Loucy (cell line): Measurements from ENCODE around the gene P2RY2.
A peak's percentile ranks its signal among the peaks of the same experiment; 100 is the strongest.

ENCODE experiments used
- H2AFZ ChIP-seq: fragments of 200-600 bp; sonication (generic); 2 replicates; pipeline ENCODE4 v1.6.0; 2016; ENCODE audit warnings: antibody characterized with exemption, mild to moderate bottlenecking, low read length, moderate library complexity
- H3F3A ChIP-seq: fragments of 200-600 bp; 2 replicates; pipeline ENCODE4 v1.6.0; 2016; ENCODE audit warnings: antibody characterized with exemption, low read depth, mild to moderate bottlenecking
- H3K27me3 ChIP-seq: fragments of 200-600 bp; sonication (generic); 2 replicates; pipeline ENCODE4 v1.6.1; 2014; ENCODE audit warnings: low read length, mild to moderate bottlenecking; ENCODE audit not compliant: insufficient read depth, poor library complexity, severe bottlenecking
- H3K36me3 ChIP-seq: fragments of 200-600 bp; sonication (generic); 2 replicates; pipeline ENCODE4 v1.6.1; 2016; ENCODE audit warnings: low read length; ENCODE audit not compliant: insufficient read depth
- H3K4me1 ChIP-seq: fragments of 200-600 bp; sonication (generic); 2 replicates; pipeline ENCODE4 v1.5.1; 2014; ENCODE audit warnings: low read length, mild to moderate bottlenecking; ENCODE audit not compliant: insufficient read depth, poor library complexity, severe bottlenecking
- H3K4me2 ChIP-seq: fragments of 200-600 bp; sonication (generic); 2 replicates; pipeline ENCODE4 v1.6.0; 2014; ENCODE audit warnings: antibody characterized with exemption, low read length, low read depth, mild to moderate bottlenecking; ENCODE audit not compliant: poor library complexity, severe bottlenecking
- H3K4me3 ChIP-seq: fragments of 200-600 bp; sonication (generic); 2 replicates; pipeline ENCODE4 v1.5.1; 2014; ENCODE audit warnings: low read length, mild to moderate bottlenecking, mixed read lengths; ENCODE audit not compliant: poor library complexity, severe bottlenecking
- H3K79me2 ChIP-seq: fragments of 200-600 bp; sonication (generic); 2 replicates; pipeline ENCODE4 v1.6.1; 2014; ENCODE audit warnings: low read length; ENCODE audit not compliant: insufficient read depth
- H3K9ac ChIP-seq: fragments of 200-600 bp; sonication (generic); 2 replicates; pipeline ENCODE4 v1.6.0; 2014; ENCODE audit warnings: mild to moderate bottlenecking, low read depth, low read length, moderate library complexity; ENCODE audit not compliant: poor library complexity, severe bottlenecking
- H3K9me2 ChIP-seq: fragments of 200-600 bp; sonication (generic); replicated peaks from 2 replicates; pipeline ENCODE4 v1.6.1; 2016; ENCODE audit warnings: low read depth, low read length, mixed read lengths
- H3K9me3 ChIP-seq: fragments of 200-600 bp; sonication (generic); 2 replicates; pipeline ENCODE4 v1.6.1; 2014; ENCODE audit warnings: mild to moderate bottlenecking, antibody characterized with exemption, low read length, low read depth; ENCODE audit not compliant: insufficient read depth
- H4K20me1 ChIP-seq: fragments of 200-600 bp; sonication (generic); 2 replicates; pipeline ENCODE4 v1.6.0; 2014; ENCODE audit warnings: antibody characterized with exemption, low read length, mild to moderate bottlenecking; ENCODE audit not compliant: insufficient read depth, poor library complexity, severe bottlenecking
- CTCF ChIP-seq: fragments of 200-600 bp; sonication (generic); conservative IDR thresholded peaks from 2 replicates; pipeline ENCODE4 v1.5.1; 2014; ENCODE audit warnings: mild to moderate bottlenecking, antibody characterized with exemption, low read length
- EZH2phosphoT487 ChIP-seq: fragments of 200-600 bp; IDR thresholded peaks from 2 replicates; pipeline ENCODE4 v1.6.1; 2018; ENCODE audit warnings: antibody characterized with exemption, mild to moderate bottlenecking, moderate library complexity, borderline replicate concordance

Gene P2RY2

DNA sequence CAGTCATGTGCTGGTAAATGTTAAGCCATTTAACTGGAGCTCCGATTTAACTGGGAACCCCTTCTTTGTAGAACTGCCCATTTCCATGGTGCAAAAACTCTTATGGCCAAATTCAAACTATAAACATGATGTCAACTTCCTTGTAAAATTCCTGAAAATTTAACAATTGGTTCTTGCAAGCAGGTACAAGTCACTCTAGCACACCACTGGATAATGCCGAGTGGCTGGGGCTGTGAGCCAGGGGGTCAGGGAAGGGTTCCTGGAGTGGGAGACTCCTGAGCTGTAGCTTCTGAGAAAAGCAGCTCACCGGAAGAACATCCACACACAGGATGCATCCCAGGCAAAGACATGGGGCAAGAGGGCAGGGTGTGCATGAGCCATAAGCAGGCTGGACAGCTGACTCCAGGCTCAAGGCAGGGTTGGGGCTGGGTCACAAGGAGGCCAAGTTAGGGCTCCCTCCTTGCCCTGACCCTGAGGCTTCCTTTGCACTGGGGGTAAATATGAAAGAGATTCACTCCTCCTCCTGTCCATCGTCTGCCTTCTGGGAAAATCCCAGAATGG lies 18.2 kb downstream of the P2RY2 start:
- no peaks in the 10 kb centered on the region for H3K36me3 ChIP-seq
- no peaks in the 10 kb centered on the region for H3F3A ChIP-seq
- H3K4me1 ChIP-seq: no peaks in the 10 kb centered on the region
- no peak overlapping the region for H2AFZ ChIP-seq
- H3K79me2 ChIP-seq: no peaks in the 10 kb centered on the region
- TF ChIP-seq CTCF: no peak
- no peak for TF ChIP-seq EZH2phosphoT487
- no peak overlapping the region for H3K4me3 ChIP-seq
- no peak overlapping the region for H3K9ac ChIP-seq
- H3K27me3 ChIP-seq: no peaks in the 10 kb centered on the region
- no peak overlapping the region for H3K4me2 ChIP-seq
- no peaks in the 10 kb centered on the region for H4K20me1 ChIP-seq
- H3K9me2 ChIP-seq: no peaks in the 10 kb centered on the region
- no peaks in the 10 kb centered on the region for H3K9me3 ChIP-seq

GRCh38 chr11:73236854-73237253 lies 18.8 kb downstream of the P2RY2 start:
- no peaks in the 10 kb centered on the region for H4K20me1 ChIP-seq
- no peaks in the 10 kb centered on the region for H3K79me2 ChIP-seq
- H3K9me3 ChIP-seq: no peaks in the 10 kb centered on the region
- TF ChIP-seq CTCF: peak; percentile 86
- TF ChIP-seq EZH2phosphoT487: no peak
- H3K36me3 ChIP-seq: no peaks in the 10 kb centered on the region
- no peaks in the 10 kb centered on the region for H3K9me2 ChIP-seq
- no peak overlapping the region for H3K4me2 ChIP-seq
- no peak overlapping the region for H3K4me3 ChIP-seq
- H3F3A ChIP-seq: no peaks in the 10 kb centered on the region
- H2AFZ ChIP-seq: no peak overlapping the region
- H3K9ac ChIP-seq: no peak overlapping the region
- H3K27me3 ChIP-seq: no peaks in the 10 kb centered on the region
- H3K4me1 ChIP-seq: no peaks in the 10 kb centered on the region

- Histone ChIP-seq H3K9me3 (no peaks in the 10 kb centered on the region), H3F3A (no peaks in the 10 kb centered on the region), H3K27me3 (no peaks in the 10 kb centered on the region), H3K9ac (no peak overlapping the region), H4K20me1 (no peaks in the 10 kb centered on the region), H3K79me2 (no peaks in the 10 kb centered on the region), H3K4me1 (peaks cover 6% of the 10 kb centered on the region), H3K4me3 (no peak overlapping the region), H3K36me3 (no peaks in the 10 kb centered on the region), H3K9me2 (no peaks in the 10 kb centered on the region), H2AFZ (no peak overlapping the region), H3K4me2 (no peak overlapping the region)
- TF ChIP-seq CTCF (no peak), EZH2phosphoT487 (no peak)
Measured at GRCh38 chr11:73237471-73238290, 19.6 kb downstream of the P2RY2 start.
